Neural progenitor cell (in vitro differentiated cells): ENCODE results near the gene KCNH6.

Experiments used
- CTCF ChIP-seq: fragments of 200-600 bp; sonication (generic); IDR thresholded peaks from 2 replicates; pipeline ENCODE4 v1.5.1; 2017; ENCODE audit warnings: antibody characterized with exemption, mild to moderate bottlenecking
- EZH2 ChIP-seq: fragments of 200-600 bp; sonication (generic); IDR thresholded peaks from 2 replicates; pipeline ENCODE4 v1.6.1; 2017; ENCODE audit warnings: antibody characterized with exemption, mild to moderate bottlenecking, moderate library complexity
- EZH2phosphoT487 ChIP-seq: fragments of 200-600 bp; sonication (generic); IDR thresholded peaks from 2 replicates; pipeline ENCODE4 v1.6.1; 2017; ENCODE audit warnings: antibody characterized with exemption

- TF ChIP-seq CTCF, result no peak
- TF ChIP-seq EZH2, result no peak
- no peak for TF ChIP-seq EZH2phosphoT487
These were observed 28.7 kb upstream of the KCNH6 start for GRCh38 chr17:63494300-63494928.
